Keratinocyte (primary cell): ENCODE data around the gene JMJD7. TPM values are rescaled to one million over a fixed set of nuclear protein-coding genes. Genes with fewer than 3 reads are reported as not detected.

Experiments
- DNase-seq: peaks from one replicate; pipeline ENCODE4 v3.0.0-alpha.2; 2011; ENCODE audit warnings: low read depth, missing footprints, low spot score
- FAIRE-seq: peaks from 2 replicates; lab custom pipeline; 2011; peaks lifted over from hg19 to GRCh38; lab: Jason Lieb, UNC
- H2AFZ ChIP-seq: 2 replicates; pipeline ENCODE4 v1.6.0; 2012; ENCODE audit warnings: low read length, control low read depth, inconsistent platforms; ENCODE audit not compliant: control insufficient read depth
- H3K27ac ChIP-seq: 2 replicates; pipeline ENCODE4 v1.5.1; 2011; ENCODE audit warnings: low read length; ENCODE audit not compliant: control insufficient read depth, insufficient read depth
- H3K27me3 ChIP-seq: 3 replicates; pipeline ENCODE4 v1.6.0; 2011; ENCODE audit warnings: low read length; ENCODE audit not compliant: control insufficient read depth, insufficient read depth; ENCODE audit errors: extremely low read depth
- H3K36me3 ChIP-seq, 2 experiments: 2 replicates in 1 of 2; 3 replicates in 1 of 2; pipeline ENCODE4 v1.5.1; 2011; ENCODE audit warnings: low read length in 2 of 2, mild to moderate bottlenecking in 1 of 2; ENCODE audit not compliant: control insufficient read depth in 2 of 2, insufficient read depth in 2 of 2; ENCODE audit errors: extremely low read depth in 1 of 2
- H3K4me1 ChIP-seq: 3 replicates; pipeline ENCODE4 v1.5.1; 2011; ENCODE audit warnings: low read length; ENCODE audit not compliant: control insufficient read depth, insufficient read depth; ENCODE audit errors: extremely low read depth
- H3K4me2 ChIP-seq: 3 replicates; pipeline ENCODE4 v1.6.0; 2011; ENCODE audit warnings: low read depth, low read length; ENCODE audit not compliant: control insufficient read depth, insufficient read depth; ENCODE audit errors: extremely low read depth
- H3K4me3 ChIP-seq, 3 experiments: fragments of 200-600 bp in 1 of 3; sonication (generic) in 1 of 3; 2 replicates in 2 of 3; 3 replicates in 1 of 3; pipeline ENCODE4 v1.5.1; 2011 to 2016; ENCODE audit warnings: low read length in 3 of 3, mild to moderate bottlenecking in 3 of 3, control low read depth in 2 of 3, inconsistent platforms in 1 of 3, low read depth in 1 of 3, mixed read lengths in 1 of 3, mixed run types in 1 of 3, moderate library complexity in 1 of 3; ENCODE audit not compliant: control insufficient read depth in 2 of 3, insufficient read depth in 2 of 3; ENCODE audit errors: extremely low read depth in 1 of 3
- H3K79me2 ChIP-seq: 2 replicates; pipeline ENCODE4 v1.6.0; 2012; ENCODE audit warnings: low read length; ENCODE audit not compliant: control insufficient read depth, insufficient read depth
- H3K9ac ChIP-seq: 3 replicates; pipeline ENCODE4 v1.6.0; 2011; ENCODE audit warnings: low read length; ENCODE audit not compliant: control insufficient read depth, insufficient read depth; ENCODE audit errors: extremely low read depth
- H3K9me1 ChIP-seq: 3 replicates; pipeline ENCODE4 v1.6.0; 2011; ENCODE audit warnings: low read length; ENCODE audit not compliant: control insufficient read depth, insufficient read depth; ENCODE audit errors: extremely low read depth
- H3K9me3 ChIP-seq: 2 replicates; pipeline ENCODE4 v1.5.1; 2012; ENCODE audit warnings: low read depth, low read length; ENCODE audit not compliant: control insufficient read depth
- H4K20me1 ChIP-seq: 3 replicates; pipeline ENCODE4 v1.6.0; 2011; ENCODE audit warnings: low read length; ENCODE audit not compliant: control insufficient read depth, insufficient read depth; ENCODE audit errors: extremely low read depth
- CTCF ChIP-seq, 3 experiments: IDR thresholded peaks in 1 of 3; conservative IDR thresholded peaks in 1 of 3; optimal IDR thresholded peaks in 1 of 3; 2 replicates in 2 of 3; 3 replicates in 1 of 3; pipeline versions ENCODE3 to v1.5.1; 2011; ENCODE audit warnings: low read length in 3 of 3, mild to moderate bottlenecking in 3 of 3, moderate library complexity in 2 of 3, control low read depth in 1 of 3, inconsistent platforms in 1 of 3; ENCODE audit not compliant: insufficient read depth in 2 of 3; ENCODE audit errors: extremely low read depth in 1 of 3
- EZH2 ChIP-seq: IDR thresholded peaks from one replicate; pipeline ENCODE4 v1.6.1; 2012; ENCODE audit warnings: inconsistent platforms, mild to moderate bottlenecking, low read length, moderate library complexity
- dilution Hi-C: fragments of 300-500 bp; cut with MboI; formaldehyde crosslinking; loops from one replicate; pipeline ENCODE4 v1.7.0; 2020; ENCODE audit warnings: low sequenced_read_pairs; ENCODE audit not compliant: extremely low pct_ligation_motif_present
- polyA plus RNA-seq, 5 experiments: library from polyadenylated mRNA; depleted of rRNA in 3 of 5; stranded (reverse) in 3 of 5; stranded (forward) in 1 of 5; unstranded in 1 of 5; fragments of >200 nt; gene quantifications; 1 replicate in 1 of 5; 2 replicates in 3 of 5; 3 replicates in 1 of 5; pipeline versions ENCODE4 v1.2.1 to v1.2.3, GENCODE V29; 2011 to 2012; ENCODE audit warnings: missing spikeins in 2 of 5, low read depth in 1 of 5, low replicate concordance in 1 of 5

Gene JMJD7
- polyA plus RNA-seq, 1 donor (not counting 4 experiments of a cell fraction or from before 2014, with no cell fraction given) = 8.2 TPM

- no peak for TF ChIP-seq CTCF (optimal IDR thresholded peaks at IDR 0.05 in 1 of 3, IDR thresholded peaks at IDR 0.05 in 1 of 3, conservative IDR thresholded peaks at IDR 0.05 in 1 of 3; ENCODE audit: extremely low read depth in 1 of 3, insufficient read depth in 2 of 3, low read length in 3 of 3)
- no peak for TF ChIP-seq EZH2
- H3K9me3 ChIP-seq = no peaks in the 10 kb centered on the region
- H3K4me2 ChIP-seq = no peak overlapping the region
- no peak overlapping the region for H2AFZ ChIP-seq
- FAIRE-seq = no peak
- dilution Hi-C loops = no loop called here
- no peak overlapping the region for H3K4me3 ChIP-seq
- peaks cover 0 to 1% of the 10 kb centered on the region in 2 experiments for H3K36me3 ChIP-seq
- no peaks in the 10 kb centered on the region for H4K20me1 ChIP-seq
- no peaks in the 10 kb centered on the region for H3K79me2 ChIP-seq
- H3K9ac ChIP-seq = no peak overlapping the region
- DNase-seq = no peak
- H3K9me1 ChIP-seq = no peaks in the 10 kb centered on the region
- no peaks in the 10 kb centered on the region for H3K4me1 ChIP-seq
- peaks cover 3% of the 10 kb centered on the region for H3K27me3 ChIP-seq
- H3K27ac ChIP-seq = no peak overlapping the region
Observed at GRCh38 chr15:41861736-41862356, 34.0 kb downstream of the JMJD7 start.

GRCh38 chr15:41862515-41863116 is 34.7 kb downstream of the JMJD7 start:
- Histone ChIP-seq H2AFZ (no peak overlapping the region), H3K79me2 (no peaks in the 10 kb centered on the region), H4K20me1 (no peaks in the 10 kb centered on the region), H3K4me3 (no peak overlapping the region), H3K4me1 (no peaks in the 10 kb centered on the region), H3K4me2 (no peak overlapping the region), H3K9me1 (no peaks in the 10 kb centered on the region), H3K27ac (no peak overlapping the region), H3K27me3 (peaks cover 3% of the 10 kb centered on the region), H3K36me3 (peaks cover 0 to 1% of the 10 kb centered on the region in 2 experiments), H3K9ac (no peak overlapping the region), H3K9me3 (no peaks in the 10 kb centered on the region)
- dilution Hi-C loops = no loop called here
- TF ChIP-seq EZH2 = no peak
- no peak for TF ChIP-seq CTCF (optimal IDR thresholded peaks at IDR 0.05 in 1 of 3, IDR thresholded peaks at IDR 0.05 in 1 of 3, conservative IDR thresholded peaks at IDR 0.05 in 1 of 3; ENCODE audit: extremely low read depth in 1 of 3, insufficient read depth in 2 of 3, low read length in 3 of 3)
- FAIRE-seq = no peak
- no peak for DNase-seq
